ENCODE measurements around the gene ARHGAP5.

DNA sequence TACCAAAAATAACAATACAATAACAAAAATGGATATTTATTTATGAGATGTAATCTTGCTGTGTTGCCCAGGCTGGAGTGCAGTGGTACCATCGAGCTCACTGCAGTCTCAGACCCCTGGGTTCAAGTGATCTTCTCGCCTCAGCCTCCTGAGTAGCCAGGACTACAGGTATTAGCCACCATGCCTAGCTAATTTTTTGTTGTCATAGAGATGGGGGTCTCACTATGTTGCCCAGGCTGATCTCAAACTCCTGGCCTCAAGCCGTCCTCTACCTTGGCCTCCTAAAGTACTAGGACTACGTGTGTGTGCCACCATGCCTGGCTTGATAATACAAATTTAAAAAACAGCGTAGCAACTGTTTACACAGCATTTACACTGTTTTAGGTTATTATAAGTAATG, 23.1 kb downstream of the ARHGAP5 start:
- TF ChIP-seq CTCF (IDR thresholded peaks at IDR 0.05), result no peak
- no peak for TF ChIP-seq EZH2 (IDR thresholded peaks at IDR 0.05; ENCODE audit: borderline replicate concordance, insufficient read depth, low read depth, low read length, poor library complexity, severe bottlenecking)

Data from B cell (primary cell).